GM12878 (cell line): ENCODE measurements around the gene PTPRH. TPM values are rescaled to one million over a fixed set of nuclear protein-coding genes. Genes with fewer than 3 reads are reported as not detected.
A peak's percentile ranks its signal among the peaks of the same experiment; 100 is the strongest.

ENCODE experiments used
- ATAC-seq: fragments of 200-7000 bp; cut with Tn5 transposase; 3 replicates; pipeline ENCODE4 v1.9.1; 2020; ENCODE audit warnings: mild to moderate bottlenecking, moderate library complexity
- BruUV-seq: library from RNA; stranded (reverse); fragments of 400-500 nt; replicated peaks from 2 replicates; lab custom pipeline; 2021; lab: Mats Ljungman, UMichigan
- CTCF ChIA-PET: fragments of 300-600 bp; sonication (Branson Sonifier 250); formaldehyde crosslinking; extraction: SDS; loops from one replicate; lab custom pipeline; 2021; ENCODE audit warnings: inconsistent platforms; lab: Yijun Ruan, JAX
- POLR2A ChIA-PET: fragments of 350-600 bp; formaldehyde crosslinking; extraction: SDS; loops from one replicate; lab custom pipeline; 2021; ENCODE audit warnings: inconsistent platforms; lab: Charles Lee
- RAD21 ChIA-PET: fragments of 300-600 bp; sonication (Branson Sonifier 250); formaldehyde crosslinking; loops from one replicate; lab custom pipeline; 2023; ENCODE audit warnings: antibody characterized with exemption; ENCODE audit not compliant: unreplicated experiment; lab: Charles Lee
- SMC1A ChIA-PET: fragments of 300-600 bp; sonication (Branson Sonifier 250); formaldehyde crosslinking; loops from one replicate; lab custom pipeline; 2023; ENCODE audit not compliant: unreplicated experiment, uncharacterized antibody; lab: Charles Lee
- DNase-seq: peaks from one replicate; pipeline ENCODE4 v3.0.0-alpha.2; 2011; ENCODE audit warnings: low read depth, low spot score
- FAIRE-seq: peaks from 3 replicates; lab custom pipeline; 2011; peaks lifted over from hg19 to GRCh38; lab: Jason Lieb, UNC
- H2AFZ ChIP-seq: 2 replicates; pipeline ENCODE4 v1.6.0; 2011; ENCODE audit warnings: low read depth, low read length, control low read depth; ENCODE audit not compliant: control insufficient read depth
- H3K27ac ChIP-seq: 2 replicates; pipeline ENCODE4 v1.5.1; 2011; ENCODE audit warnings: control low read depth; ENCODE audit not compliant: control insufficient read depth, insufficient read depth
- H3K27me3 ChIP-seq, 2 experiments: replicated peaks in 1 of 2; 2 replicates each; pipeline versions ENCODE4 v1.6.0 to v1.6.1; 2011; ENCODE audit warnings: low read length in 1 of 2; ENCODE audit not compliant: control insufficient read depth in 2 of 2, insufficient read depth in 2 of 2
- H3K36me3 ChIP-seq, 2 experiments: 2 replicates each; pipeline ENCODE4 v1.5.1; 2011; ENCODE audit warnings: low read length in 1 of 2; ENCODE audit not compliant: control insufficient read depth in 2 of 2, insufficient read depth in 2 of 2
- H3K4me1 ChIP-seq: 2 replicates; pipeline ENCODE4 v1.6.1; 2011; ENCODE audit warnings: mild to moderate bottlenecking, low read length, moderate library complexity, mixed read lengths; ENCODE audit not compliant: control insufficient read depth, insufficient read depth
- H3K4me2 ChIP-seq: 2 replicates; pipeline ENCODE4 v1.6.0; 2011; ENCODE audit warnings: control low read depth; ENCODE audit not compliant: control insufficient read depth, insufficient read depth
- H3K4me3 ChIP-seq: fragments of 200-600 bp; sonication (generic); 2 replicates; pipeline ENCODE4 v1.5.1; 2016
- H3K79me2 ChIP-seq: 2 replicates; pipeline ENCODE4 v1.6.0; 2011; ENCODE audit warnings: low read length; ENCODE audit not compliant: control insufficient read depth, insufficient read depth
- H3K9ac ChIP-seq: 2 replicates; pipeline ENCODE4 v1.8.0; 2011; ENCODE audit warnings: low read length, control low read depth, mixed read lengths; ENCODE audit not compliant: control insufficient read depth, insufficient read depth
- H3K9me3 ChIP-seq: replicated peaks from 3 replicates; pipeline ENCODE4 v1.5.1; 2011; ENCODE audit warnings: mild to moderate bottlenecking, low read length; ENCODE audit not compliant: control insufficient read depth, insufficient read depth
- H4K20me1 ChIP-seq: 2 replicates; pipeline ENCODE4 v1.6.0; 2011; ENCODE audit not compliant: control insufficient read depth, insufficient read depth
- CBFB ChIP-seq: IDR thresholded peaks from 2 replicates; pipeline ENCODE4 v1.6.1; 2016; ENCODE audit warnings: antibody characterized with exemption, low read depth
- EGR1 ChIP-seq, 2 experiments: IDR thresholded peaks; 1 replicate in 1 of 2; 2 replicates in 1 of 2; pipeline ENCODE4 v1.6.1; 2011 to 2012; ENCODE audit warnings: low read depth in 2 of 2, low read length in 2 of 2, borderline replicate concordance in 1 of 2, mild to moderate bottlenecking in 1 of 2, moderate library complexity in 1 of 2
- ETV6 ChIP-seq, 2 experiments: fragments of 450-650 bp in 1 of 2; IDR thresholded peaks in 1 of 2; conservative IDR thresholded peaks in 1 of 2; 2 replicates each; pipeline ENCODE4 v1.6.1; 2014; ENCODE audit warnings: antibody characterized with exemption in 1 of 2, borderline replicate concordance in 1 of 2, low read depth in 1 of 2, mild to moderate bottlenecking in 1 of 2, moderate library complexity in 1 of 2
- LARP7 ChIP-seq: fragments of 450-650 bp; IDR thresholded peaks from 2 replicates; pipeline ENCODE4 v1.6.1; 2017; ENCODE audit warnings: mild to moderate bottlenecking
- NFXL1 ChIP-seq: fragments of 450-650 bp; IDR thresholded peaks from 2 replicates; pipeline ENCODE4 v1.6.1; 2017; ENCODE audit warnings: antibody characterized with exemption, mild to moderate bottlenecking, borderline replicate concordance
- RELA ChIP-seq: fragments of 450-650 bp; IDR thresholded peaks from 2 replicates; pipeline ENCODE4 v1.8.0; 2014; ENCODE audit warnings: borderline replicate concordance; ENCODE audit not compliant: partially characterized antibody
- REST ChIP-seq: IDR thresholded peaks from 2 replicates; pipeline ENCODE4 v1.6.1; 2012; ENCODE audit warnings: mild to moderate bottlenecking, low read depth, low read length
- SREBF1 ChIP-seq: IDR thresholded peaks from 2 replicates; pipeline ENCODE4 v1.6.1; 2012; ENCODE audit warnings: mild to moderate bottlenecking, low read length
- ZNF592 ChIP-seq: fragments of 450-650 bp; IDR thresholded peaks from 2 replicates; pipeline ENCODE4 v1.6.1; 2017; ENCODE audit warnings: mild to moderate bottlenecking, moderate library complexity
- WGBS: methylation state at CpG from one replicate; pipeline ENCODE4 v1.1.6; 2016; ENCODE audit warnings: low lambda C conversion rate; ENCODE audit not compliant: insufficient replicate concordance, insufficient coverage; ENCODE audit errors: missing lambda C conversion rate; 5-methylcytosine and 5-hydroxymethylcytosine counted together
- in situ Hi-C: fragments of 300-500 bp; cut with MboI; formaldehyde crosslinking; loops from 9 replicates; pipeline ENCODE4 v1.14.3; 2018; ENCODE audit warnings: mixed read lengths
- intact Hi-C: fragments of 100-400 bp; cut with micrococcal nuclease; formaldehyde crosslinking; loops from one replicate; pipeline ENCODE4 v1.14.2; 2022; ENCODE audit not compliant: unreplicated experiment
- polyA plus RNA-seq, 11 experiments: library from polyadenylated mRNA; depleted of rRNA in 4 of 11; unstranded in 6 of 11; stranded (reverse) in 5 of 11; fragments of >200 nt; fragmentation: Nextera tagmentation in 4 of 11; fragmentation: Illumina TruSeq in 1 of 11; extraction: Ambion mirVana in 4 of 11; extraction: Trizol in 1 of 11; gene quantifications; 1 replicate in 1 of 11; 2 replicates in 10 of 11; pipeline versions ENCODE4 v1.2.1 to v1.2.3, GENCODE V29; 2011 to 2016; ENCODE audit warnings: inconsistent platforms in 2 of 11, missing spikeins in 2 of 11, low read depth in 1 of 11
- total RNA-seq, 4 experiments: library from RNA; depleted of rRNA in 3 of 4; stranded (reverse); fragments of >200 nt in 3 of 4; fragmentation: Illumina TruSeq in 1 of 4; extraction: Trizol in 1 of 4; gene quantifications; 2 replicates each; pipeline versions ENCODE4 v1.2.1 to v1.2.3, GENCODE V29; 2013 to 2021

PTPRH gene
- total and polyA plus RNA-seq, 10 of the 15 experiments (the other 5 are each of a cell fraction or from before 2014, with no cell fraction given): 0.08 TPM; not detected in 9

- TF ChIP-seq ETV6 (conservative IDR thresholded peaks at IDR 0.05 in 1 of 2, IDR thresholded peaks at IDR 0.05 in 1 of 2; ENCODE audit: borderline replicate concordance in 1 of 2, low read depth in 1 of 2): no peak
- no peak for TF ChIP-seq NFXL1
- TF ChIP-seq LARP7: no peak
- TF ChIP-seq SREBF1: no peak
These were observed 52.0 kb downstream of the PTPRH start, which contains the start of gene TNNI3 (continued) for GRCh38 chr19:55157064-55157908.

- Histone ChIP-seq H4K20me1 (no peaks in the 10 kb centered on the region), H3K4me2 (no peak overlapping the region), H3K79me2 (no peaks in the 10 kb centered on the region), H2AFZ (no peak overlapping the region), H3K9me3 (no peaks in the 10 kb centered on the region; the same call in 2 of the 3 replicates)
- ChIA-PET RAD21 (no interaction called here), CTCF (interaction anchor here (1.0 kb wide), 1 partner anchor 10 kb away, joined by 3 read pairs; the partner anchor contains the start of gene DNAAF3), SMC1A (no interaction called here)
- intact Hi-C loops (no loop called here), in situ Hi-C loops (no loop called here)
- BruUV-seq: no TSS peak
- peak; percentile 42; the same call in 2 of the 3 replicates for ATAC-seq
- FAIRE-seq: no peak
- no peak for DNase-seq
- TF ChIP-seq EGR1 (IDR thresholded peaks at IDR 0.05; ENCODE audit: borderline replicate concordance in 1 of 2, low read depth in 2 of 2, low read length in 2 of 2) (peak in 1 of 2 experiments; percentile 37; a peak in 1 of 3 replicates), RELA (no peak), ZNF592 (no peak), CBFB (no peak), REST (no peak)
- TF ChIP-seq, all 136 proteins: peak for 1
- H3K9ac ChIP-seq: no peak overlapping the region
- WGBS: 30% methylated on average over 51 of the region's 52 CpGs
- no peaks in the 10 kb centered on the region for H3K36me3 ChIP-seq
- POLR2A ChIA-PET: no interaction called here
- no peaks in the 10 kb centered on the region for H3K4me1 ChIP-seq
- no peak overlapping the region for H3K27ac ChIP-seq
- no peaks in the 10 kb centered on the region; a peak in 1 of 4 replicates for H3K27me3 ChIP-seq
- H3K4me3 ChIP-seq: no peak overlapping the region
These were observed 52.9 kb downstream of the PTPRH start for GRCh38 chr19:55156202-55157063.
